CD8-positive, alpha-beta memory T cell (primary cell): Measurements from ENCODE around the gene ZFYVE27. TPM values are rescaled to one million over a fixed set of nuclear protein-coding genes. Genes with fewer than 3 reads are reported as not detected.

Experiments used
- CTCF ChIA-PET: fragments of 350-600 bp; sonication (Branson Sonifier 250); formaldehyde crosslinking; loops from one replicate; lab custom pipeline; 2021; ENCODE audit warnings: antibody characterized with exemption; lab: Charles Lee
- POLR2A ChIA-PET: fragments of 350-600 bp; sonication (Branson Sonifier 250); formaldehyde crosslinking; loops from one replicate; lab custom pipeline; 2021; ENCODE audit warnings: antibody characterized with exemption; lab: Charles Lee
- DNase-seq, 5 donors: peaks; one replicate each; pipeline versions ENCODE4 v3.0.0 to v3.0.0-alpha.2; 2020 to 2022; ENCODE audit warnings: mixed read lengths in 1 of 5
- H3K27ac ChIP-seq: one replicate; pipeline ENCODE4 v1.7.0; 2013; ENCODE audit warnings: low read depth, mild to moderate bottlenecking, low read length, moderate library complexity
- H3K27me3 ChIP-seq: 2 replicates; pipeline ENCODE4 v1.7.0; 2013; ENCODE audit warnings: low read length, mild to moderate bottlenecking; ENCODE audit not compliant: insufficient read depth, poor library complexity, severe bottlenecking
- H3K36me3 ChIP-seq: 2 replicates; pipeline ENCODE4 v1.7.0; 2013; ENCODE audit warnings: mild to moderate bottlenecking, low read length, moderate library complexity; ENCODE audit not compliant: insufficient read depth
- H3K4me1 ChIP-seq: 2 replicates; pipeline ENCODE4 v1.7.0; 2013; ENCODE audit warnings: mild to moderate bottlenecking, low read length, moderate library complexity; ENCODE audit not compliant: insufficient read depth
- H3K4me3 ChIP-seq: 2 replicates; pipeline ENCODE4 v1.7.0; 2013; ENCODE audit warnings: mild to moderate bottlenecking, low read length
- H3K9me3 ChIP-seq: 2 replicates; pipeline ENCODE4 v1.7.0; 2013; ENCODE audit warnings: mild to moderate bottlenecking, low read length
- H3K27ac Mint-ChIP-seq, 8 donors: one replicate each; pipeline ENCODE4 v1.8.0; 2020 to 2021; ENCODE audit warnings: mixed read lengths in 8 of 8, mild to moderate bottlenecking in 6 of 8, inconsistent platforms in 3 of 8, moderate library complexity in 3 of 8
- H3K27me3 Mint-ChIP-seq, 2 donors: one replicate each; pipeline ENCODE4 v1.8.0; 2020 to 2021; ENCODE audit warnings: mixed read lengths in 2 of 2, mild to moderate bottlenecking in 1 of 2, moderate library complexity in 1 of 2
- H3K36me3 Mint-ChIP-seq, 3 donors: one replicate each; pipeline ENCODE4 v1.8.0; 2020 to 2021; ENCODE audit warnings: mixed read lengths in 3 of 3, inconsistent platforms in 1 of 3, mild to moderate bottlenecking in 1 of 3
- H3K4me1 Mint-ChIP-seq, 3 donors: one replicate each; pipeline ENCODE4 v1.8.0; 2020 to 2021; ENCODE audit warnings: mixed read lengths in 3 of 3, inconsistent platforms in 1 of 3, mild to moderate bottlenecking in 1 of 3
- H3K4me3 Mint-ChIP-seq, 7 donors: one replicate each; pipeline ENCODE4 v1.8.0; 2020 to 2021; ENCODE audit warnings: mixed read lengths in 7 of 7, mild to moderate bottlenecking in 6 of 7, moderate library complexity in 4 of 7, inconsistent platforms in 2 of 7
- H3K9me3 Mint-ChIP-seq, 5 donors: one replicate each; pipeline ENCODE4 v1.8.0; 2020 to 2022; ENCODE audit warnings: mixed read lengths in 5 of 5, mild to moderate bottlenecking in 3 of 5, moderate library complexity in 2 of 5, inconsistent platforms in 1 of 5
- polyA plus RNA-seq: library from polyadenylated mRNA; unstranded; fragments of 300-500 nt; fragmentation: Illumina TruSeq; gene quantifications from one replicate; pipeline ENCODE4 v1.2.3, GENCODE V29; 2021
- total RNA-seq, 2 experiments: library from RNA; stranded (reverse); gene quantifications; one replicate each; pipeline ENCODE4 v1.2.3, GENCODE V29; 2021

ZFYVE27 gene
- total and polyA plus RNA-seq, 3 experiments from 2014 or later, result 27.4 to 31.4 (median 28.6) TPM

DNA sequence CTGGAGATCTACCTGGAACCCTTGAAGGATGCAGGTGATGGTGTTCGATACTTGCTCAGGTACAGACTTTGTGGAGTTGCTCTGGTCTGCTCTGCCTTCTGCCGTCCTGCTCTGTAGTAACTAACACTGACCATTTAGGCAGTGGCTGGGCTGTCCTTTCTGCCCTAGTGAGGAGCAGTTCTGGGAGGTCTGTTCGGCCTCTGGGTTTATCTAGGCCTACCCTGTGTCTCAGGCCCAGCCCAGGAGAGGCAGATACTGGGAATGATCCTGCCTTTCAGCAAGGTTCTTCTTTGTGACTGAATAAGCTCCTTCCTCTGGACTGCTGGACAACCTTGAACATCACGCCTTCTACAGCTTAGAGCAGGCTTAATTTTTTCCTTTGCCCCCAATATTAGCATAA is 1.7 kb downstream of the ZFYVE27 start:
- CTCF ChIA-PET, result interaction anchor here (1.0 kb wide), 1 partner anchor 29 kb away, joined by 3 read pairs; no protein-coding TSS in a partner anchor

DNA sequence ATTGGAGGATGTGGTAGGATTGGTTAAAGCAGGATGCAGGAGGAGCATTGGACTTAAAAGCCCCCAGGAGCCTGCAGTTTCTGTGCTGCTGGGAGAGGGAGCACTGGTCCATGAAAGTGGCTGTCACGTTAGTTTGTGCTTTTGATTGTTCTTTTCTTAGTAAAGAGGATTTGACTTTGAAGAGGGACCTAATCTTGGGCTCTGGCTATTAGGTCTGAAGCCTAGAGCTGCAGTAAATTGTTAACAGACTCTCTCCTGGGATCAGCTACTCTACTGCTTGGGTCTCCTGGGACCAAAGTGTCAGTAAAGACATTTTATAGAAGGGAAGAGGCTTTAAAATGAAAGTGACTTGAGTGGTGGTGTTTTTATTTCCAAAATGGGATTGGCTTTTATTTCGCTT is 3.7 kb downstream of the ZFYVE27 start:
- H3K27me3 Mint-ChIP-seq, result peaks cover 0 to 2% of the 10 kb centered on the region in 2 donors
- ChIA-PET POLR2A (no interaction called here), CTCF (interaction anchor here (1.0 kb wide), 1 partner anchor 40 kb away, joined by 3 read pairs; no protein-coding TSS in a partner anchor)
- H3K27ac Mint-ChIP-seq, result peak overlapping the region in 3 of 8 donors; percentile 13 to 55 (median 32)
- Histone ChIP-seq H3K4me1 (peaks cover 31% of the 10 kb centered on the region), H3K27me3 (no peaks in the 10 kb centered on the region), H3K36me3 (peaks cover 23% of the 10 kb centered on the region), H3K4me3 (no peak overlapping the region), H3K9me3 (no peaks in the 10 kb centered on the region), H3K27ac (no peak overlapping the region)
- H3K9me3 Mint-ChIP-seq, result no peaks in the 10 kb centered on the region
- peaks cover 59 to 83% (median 82%) of the 10 kb centered on the region in 3 donors for H3K4me1 Mint-ChIP-seq
- peak overlapping the region in 1 of 7 donors; percentile 80 for H3K4me3 Mint-ChIP-seq
- DNase-seq, result no peak
- H3K36me3 Mint-ChIP-seq, result peaks cover 3 to 77% (median 20%) of the 10 kb centered on the region in 3 donors

More for the DNA sequence above, 1.7 kb downstream of the ZFYVE27 start:
- POLR2A ChIA-PET, result no interaction called here
- Mint-ChIP-seq H3K27ac (peak overlapping the region in 7 of 8 donors; percentile 75 to 99 (median 96)), H3K27me3 (peaks cover 0 to 2% of the 10 kb centered on the region in 2 donors), H3K9me3 (no peaks in the 10 kb centered on the region), H3K4me1 (peaks cover 56 to 71% (median 68%) of the 10 kb centered on the region in 3 donors), H3K4me3 (peak overlapping the region; percentile 93 to 98 (median 96)), H3K36me3 (peaks cover 3 to 57% (median 13%) of the 10 kb centered on the region in 3 donors)
- Histone ChIP-seq H3K27ac (no peak overlapping the region), H3K36me3 (peaks cover 10% of the 10 kb centered on the region), H3K4me3 (no peak overlapping the region), H3K27me3 (no peaks in the 10 kb centered on the region), H3K4me1 (peaks cover 31% of the 10 kb centered on the region), H3K9me3 (no peaks in the 10 kb centered on the region)
- DNase-seq, result no peak

GRCh38 chr10:97743169-97743943 is 6.4 kb downstream of the ZFYVE27 start:
- no peak overlapping the region for H3K27ac ChIP-seq
- POLR2A ChIA-PET, result no interaction called here
- Mint-ChIP-seq H3K4me3 (peak overlapping the region in 2 of 7 donors; percentile 6 to 21), H3K4me1 (peaks cover 44 to 64% (median 63%) of the 10 kb centered on the region in 3 donors), H3K9me3 (no peaks in the 10 kb centered on the region), H3K27me3 (no peaks in the 10 kb centered on the region), H3K27ac (peak overlapping the region in 5 of 8 donors; percentile 6 to 69 (median 34)), H3K36me3 (peaks cover 3 to 84% (median 33%) of the 10 kb centered on the region in 3 donors)
- DNase-seq, result no peak
- CTCF ChIA-PET, result interaction anchor here (0.8 to 1.2 kb wide), 2 partner anchors 42 to 125 kb away, joined by 3 read pairs; no protein-coding TSS in a partner anchor
- H3K36me3 ChIP-seq, result peaks cover 43% of the 10 kb centered on the region
- no peaks in the 10 kb centered on the region for H3K27me3 ChIP-seq
- no peak overlapping the region for H3K4me3 ChIP-seq
- no peaks in the 10 kb centered on the region for H3K9me3 ChIP-seq
- H3K4me1 ChIP-seq, result peaks cover 18% of the 10 kb centered on the region

DNA sequence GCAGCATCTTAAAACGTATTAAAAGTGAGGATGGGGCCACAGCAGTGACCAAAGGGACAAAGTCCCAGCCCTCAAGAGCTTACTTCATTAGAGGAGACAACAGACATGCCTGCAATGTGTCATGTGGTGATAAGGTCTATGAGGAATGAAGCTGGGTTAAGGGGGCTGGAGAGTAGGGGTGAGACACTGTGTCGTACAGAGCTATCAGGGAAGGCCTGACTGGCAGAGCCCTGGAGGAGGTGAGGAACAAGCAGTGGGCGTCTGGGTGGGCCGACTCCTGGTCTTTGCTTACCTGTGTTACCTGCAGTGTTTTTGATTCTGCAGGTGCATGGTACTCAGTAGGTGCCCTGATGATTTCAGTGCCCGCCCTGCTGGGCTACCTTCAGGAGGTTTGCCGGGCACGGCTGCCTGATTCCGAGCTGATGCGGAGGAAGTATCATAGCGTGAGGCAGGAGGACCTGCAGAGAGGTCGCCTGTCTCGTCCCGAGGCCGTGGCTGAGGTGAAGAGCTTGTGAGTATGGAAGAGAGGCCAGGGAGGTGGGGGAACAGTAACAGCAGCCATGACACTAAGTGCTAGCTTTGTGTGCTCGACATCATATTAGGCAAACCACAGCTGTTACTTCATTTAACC is 7.6 kb downstream of the ZFYVE27 start:
- peaks cover 35 to 56% (median 55%) of the 10 kb centered on the region in 3 donors for H3K4me1 Mint-ChIP-seq
- H3K36me3 Mint-ChIP-seq, result peaks cover 3 to 90% (median 36%) of the 10 kb centered on the region in 3 donors
- CTCF ChIA-PET, result interaction anchor here (0.8 to 1.6 kb wide), 4 partner anchors 16 to 124 kb away, joined by 3 read pairs; no protein-coding TSS in a partner anchor

DNA sequence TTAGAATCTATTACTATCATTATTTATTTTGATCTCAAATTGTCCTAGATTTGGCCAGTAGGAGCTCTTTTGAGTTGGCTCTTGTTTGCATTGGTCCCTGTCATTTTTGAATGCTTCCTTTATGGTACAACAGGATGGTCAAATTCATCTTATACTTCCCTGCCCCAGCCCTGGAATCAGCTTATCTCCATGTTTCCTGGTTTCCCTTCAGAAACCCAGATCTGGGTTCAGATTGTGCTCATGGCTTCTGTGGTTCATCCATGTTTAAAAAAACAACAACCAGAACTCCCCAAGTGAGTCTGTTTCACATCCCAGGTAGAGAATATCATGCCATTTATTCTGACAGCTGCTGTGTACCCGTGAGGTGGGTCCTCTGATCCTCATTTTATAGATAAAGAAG is 10.6 kb downstream of the ZFYVE27 start:
- H3K4me1 ChIP-seq, result no peaks in the 10 kb centered on the region
- H3K4me3 Mint-ChIP-seq, result no peak overlapping the region
- CTCF ChIA-PET, result no interaction called here
- DNase-seq, result no peak
- H3K4me3 ChIP-seq, result no peak overlapping the region
- H3K27me3 Mint-ChIP-seq, result peaks cover 0 to 2% of the 10 kb centered on the region in 2 donors
- H3K9me3 ChIP-seq, result no peaks in the 10 kb centered on the region
- no peaks in the 10 kb centered on the region for H3K9me3 Mint-ChIP-seq
- H3K27ac Mint-ChIP-seq, result peak overlapping the region in 1 of 8 donors; percentile 61
- peaks cover 14 to 27% (median 27%) of the 10 kb centered on the region in 3 donors for H3K4me1 Mint-ChIP-seq
- POLR2A ChIA-PET, result no interaction called here
- H3K27me3 ChIP-seq, result no peaks in the 10 kb centered on the region
- H3K36me3 ChIP-seq, result peaks cover 73% of the 10 kb centered on the region
- H3K27ac ChIP-seq, result no peak overlapping the region
- peaks cover 0 to 92% (median 42%) of the 10 kb centered on the region in 3 donors for H3K36me3 Mint-ChIP-seq

More for the DNA sequence above, 7.6 kb downstream of the ZFYVE27 start:
- Mint-ChIP-seq H3K9me3 (no peaks in the 10 kb centered on the region), H3K27me3 (peaks cover 0 to 2% of the 10 kb centered on the region in 2 donors), H3K4me3 (no peak overlapping the region), H3K27ac (peak overlapping the region in 1 of 8 donors; percentile 71)
- POLR2A ChIA-PET, result no interaction called here
- H3K27me3 ChIP-seq, result no peaks in the 10 kb centered on the region
- peaks cover 51% of the 10 kb centered on the region for H3K36me3 ChIP-seq
- no peaks in the 10 kb centered on the region for H3K9me3 ChIP-seq
- H3K4me1 ChIP-seq, result peaks cover 12% of the 10 kb centered on the region
- no peak overlapping the region for H3K4me3 ChIP-seq
- DNase-seq, result no peak
- no peak overlapping the region for H3K27ac ChIP-seq

GRCh38 chr10:97748116-97748515 is 11.2 kb downstream of the ZFYVE27 start:
- Mint-ChIP-seq H3K27me3 (peaks cover 0 to 2% of the 10 kb centered on the region in 2 donors), H3K36me3 (peaks cover 0 to 92% (median 38%) of the 10 kb centered on the region in 3 donors), H3K9me3 (no peaks in the 10 kb centered on the region), H3K4me1 (peaks cover 13 to 23% (median 23%) of the 10 kb centered on the region in 3 donors), H3K4me3 (no peak overlapping the region), H3K27ac (no peak overlapping the region)
- Histone ChIP-seq H3K27ac (no peak overlapping the region), H3K27me3 (no peaks in the 10 kb centered on the region), H3K9me3 (no peaks in the 10 kb centered on the region), H3K4me1 (no peaks in the 10 kb centered on the region), H3K36me3 (peaks cover 72% of the 10 kb centered on the region), H3K4me3 (no peak overlapping the region)
- ChIA-PET CTCF (interaction anchor here (1.0 kb wide), 1 partner anchor 16 kb away, joined by 3 read pairs; no protein-coding TSS in a partner anchor), POLR2A (no interaction called here)
- DNase-seq, result no peak

GRCh38 chr10:97752956-97753355 is 16.0 kb downstream of the ZFYVE27 start:
- Histone ChIP-seq H3K27ac (no peak overlapping the region), H3K9me3 (no peaks in the 10 kb centered on the region), H3K36me3 (peaks cover 74% of the 10 kb centered on the region), H3K4me1 (no peaks in the 10 kb centered on the region), H3K27me3 (no peaks in the 10 kb centered on the region), H3K4me3 (no peak overlapping the region)
- POLR2A ChIA-PET, result interaction anchor here (0.9 kb wide), 1 partner anchor 67 kb away, joined by 3 read pairs; no protein-coding TSS in a partner anchor
- CTCF ChIA-PET, result interaction anchor here (1.4 to 1.6 kb wide), 2 partner anchors 10 to 116 kb away, joined by 3 to 4 read pairs; no protein-coding TSS in a partner anchor
- Mint-ChIP-seq H3K27me3 (peaks cover 0 to 2% of the 10 kb centered on the region in 2 donors), H3K9me3 (no peaks in the 10 kb centered on the region), H3K27ac (no peak overlapping the region), H3K4me3 (no peak overlapping the region), H3K36me3 (peaks cover 9 to 96% (median 33%) of the 10 kb centered on the region in 3 donors), H3K4me1 (peaks cover 0 to 2% (median 0%) of the 10 kb centered on the region in 3 donors)
- DNase-seq, result no peak
